GM12878 (cell line): ENCODE measurements around the gene NAALADL2. TPM values are rescaled to one million over a fixed set of nuclear protein-coding genes. Genes with fewer than 3 reads are reported as not detected.

Source experiments
- ATAC-seq: fragments of 200-7000 bp; cut with Tn5 transposase; 3 replicates; pipeline ENCODE4 v1.9.1; 2020; ENCODE audit warnings: mild to moderate bottlenecking, moderate library complexity
- BruUV-seq: library from RNA; stranded (reverse); fragments of 400-500 nt; replicated peaks from 2 replicates; lab custom pipeline; 2021; lab: Mats Ljungman, UMichigan
- CTCF ChIA-PET: fragments of 300-600 bp; sonication (Branson Sonifier 250); formaldehyde crosslinking; extraction: SDS; loops from one replicate; lab custom pipeline; 2021; ENCODE audit warnings: inconsistent platforms; lab: Yijun Ruan, JAX
- POLR2A ChIA-PET: fragments of 350-600 bp; formaldehyde crosslinking; extraction: SDS; loops from one replicate; lab custom pipeline; 2021; ENCODE audit warnings: inconsistent platforms; lab: Charles Lee
- RAD21 ChIA-PET: fragments of 300-600 bp; sonication (Branson Sonifier 250); formaldehyde crosslinking; loops from one replicate; lab custom pipeline; 2023; ENCODE audit warnings: antibody characterized with exemption; ENCODE audit not compliant: unreplicated experiment; lab: Charles Lee
- SMC1A ChIA-PET: fragments of 300-600 bp; sonication (Branson Sonifier 250); formaldehyde crosslinking; loops from one replicate; lab custom pipeline; 2023; ENCODE audit not compliant: unreplicated experiment, uncharacterized antibody; lab: Charles Lee
- DNase-seq: peaks from one replicate; pipeline ENCODE4 v3.0.0-alpha.2; 2011; ENCODE audit warnings: low read depth, low spot score
- FAIRE-seq: peaks from 3 replicates; lab custom pipeline; 2011; peaks lifted over from hg19 to GRCh38; lab: Jason Lieb, UNC
- H2AFZ ChIP-seq: 2 replicates; pipeline ENCODE4 v1.6.0; 2011; ENCODE audit warnings: low read depth, low read length, control low read depth; ENCODE audit not compliant: control insufficient read depth
- H3K27ac ChIP-seq: 2 replicates; pipeline ENCODE4 v1.5.1; 2011; ENCODE audit warnings: control low read depth; ENCODE audit not compliant: control insufficient read depth, insufficient read depth
- H3K27me3 ChIP-seq, 2 experiments: replicated peaks in 1 of 2; 2 replicates each; pipeline versions ENCODE4 v1.6.0 to v1.6.1; 2011; ENCODE audit warnings: low read length in 1 of 2; ENCODE audit not compliant: control insufficient read depth in 2 of 2, insufficient read depth in 2 of 2
- H3K36me3 ChIP-seq, 2 experiments: 2 replicates each; pipeline ENCODE4 v1.5.1; 2011; ENCODE audit warnings: low read length in 1 of 2; ENCODE audit not compliant: control insufficient read depth in 2 of 2, insufficient read depth in 2 of 2
- H3K4me1 ChIP-seq: 2 replicates; pipeline ENCODE4 v1.6.1; 2011; ENCODE audit warnings: mild to moderate bottlenecking, low read length, moderate library complexity, mixed read lengths; ENCODE audit not compliant: control insufficient read depth, insufficient read depth
- H3K4me2 ChIP-seq: 2 replicates; pipeline ENCODE4 v1.6.0; 2011; ENCODE audit warnings: control low read depth; ENCODE audit not compliant: control insufficient read depth, insufficient read depth
- H3K4me3 ChIP-seq: fragments of 200-600 bp; sonication (generic); 2 replicates; pipeline ENCODE4 v1.5.1; 2016
- H3K79me2 ChIP-seq: 2 replicates; pipeline ENCODE4 v1.6.0; 2011; ENCODE audit warnings: low read length; ENCODE audit not compliant: control insufficient read depth, insufficient read depth
- H3K9ac ChIP-seq: 2 replicates; pipeline ENCODE4 v1.8.0; 2011; ENCODE audit warnings: low read length, control low read depth, mixed read lengths; ENCODE audit not compliant: control insufficient read depth, insufficient read depth
- H3K9me3 ChIP-seq: replicated peaks from 3 replicates; pipeline ENCODE4 v1.5.1; 2011; ENCODE audit warnings: mild to moderate bottlenecking, low read length; ENCODE audit not compliant: control insufficient read depth, insufficient read depth
- H4K20me1 ChIP-seq: 2 replicates; pipeline ENCODE4 v1.6.0; 2011; ENCODE audit not compliant: control insufficient read depth, insufficient read depth
- CHD1 ChIP-seq: IDR thresholded peaks from 2 replicates; pipeline ENCODE4 v1.6.1; 2012; ENCODE audit warnings: low read depth, low read length, improper control_type of control experiment
- ELK1 ChIP-seq: IDR thresholded peaks from 2 replicates; pipeline ENCODE4 v1.6.1; 2012; ENCODE audit warnings: low read depth, low read length, improper control_type of control experiment
- HDAC2 ChIP-seq: fragments of 200-600 bp; sonication (generic); IDR thresholded peaks from 2 replicates; pipeline ENCODE4 v1.6.1; 2017
- NFXL1 ChIP-seq: fragments of 450-650 bp; IDR thresholded peaks from 2 replicates; pipeline ENCODE4 v1.6.1; 2017; ENCODE audit warnings: antibody characterized with exemption, mild to moderate bottlenecking, borderline replicate concordance
- PKNOX1 ChIP-seq: fragments of 450-650 bp; IDR thresholded peaks from 2 replicates; pipeline ENCODE4 v1.6.1; 2016; ENCODE audit warnings: mild to moderate bottlenecking
- RAD21 ChIP-seq: IDR thresholded peaks from 2 replicates; pipeline ENCODE4 v1.6.1; 2011; ENCODE audit warnings: mild to moderate bottlenecking, low read depth, low read length, moderate library complexity; ENCODE audit not compliant: insufficient read depth
- SUPT20H ChIP-seq: IDR thresholded peaks from 2 replicates; pipeline ENCODE4 v1.6.1; 2011; ENCODE audit warnings: low read depth, mild to moderate bottlenecking, low read length, moderate library complexity, borderline replicate concordance; ENCODE audit not compliant: control insufficient read depth
- WGBS: methylation state at CpG from one replicate; pipeline ENCODE4 v1.1.6; 2016; ENCODE audit warnings: low lambda C conversion rate; ENCODE audit not compliant: insufficient replicate concordance, insufficient coverage; ENCODE audit errors: missing lambda C conversion rate; 5-methylcytosine and 5-hydroxymethylcytosine counted together
- in situ Hi-C: fragments of 300-500 bp; cut with MboI; formaldehyde crosslinking; loops from 9 replicates; pipeline ENCODE4 v1.14.3; 2018; ENCODE audit warnings: mixed read lengths
- intact Hi-C: fragments of 100-400 bp; cut with micrococcal nuclease; formaldehyde crosslinking; loops from one replicate; pipeline ENCODE4 v1.14.2; 2022; ENCODE audit not compliant: unreplicated experiment
- polyA plus RNA-seq, 11 experiments: library from polyadenylated mRNA; depleted of rRNA in 4 of 11; unstranded in 6 of 11; stranded (reverse) in 5 of 11; fragments of >200 nt; fragmentation: Nextera tagmentation in 4 of 11; fragmentation: Illumina TruSeq in 1 of 11; extraction: Ambion mirVana in 4 of 11; extraction: Trizol in 1 of 11; gene quantifications; 1 replicate in 1 of 11; 2 replicates in 10 of 11; pipeline versions ENCODE4 v1.2.1 to v1.2.3, GENCODE V29; 2011 to 2016; ENCODE audit warnings: inconsistent platforms in 2 of 11, missing spikeins in 2 of 11, low read depth in 1 of 11
- total RNA-seq, 4 experiments: library from RNA; depleted of rRNA in 3 of 4; stranded (reverse); fragments of >200 nt in 3 of 4; fragmentation: Illumina TruSeq in 1 of 4; extraction: Trizol in 1 of 4; gene quantifications; 2 replicates each; pipeline versions ENCODE4 v1.2.1 to v1.2.3, GENCODE V29; 2013 to 2021
- TF ChIP-seq, protein P1 (sequence below): fragments of 150-350 bp; IDR thresholded peaks from 2 replicates; pipeline ENCODE4 v1.6.1; 2014; ENCODE audit warnings: mild to moderate bottlenecking, low read depth, low read length
- TF ChIP-seq, protein P2 (sequence below), 3 experiments: IDR thresholded peaks in 2 of 3; conservative IDR thresholded peaks in 1 of 3; 2 replicates each; pipeline ENCODE4 v1.5.1; 2011; ENCODE audit warnings: low read depth in 3 of 3, low read length in 3 of 3, mild to moderate bottlenecking in 3 of 3, control low read depth in 2 of 3, moderate library complexity in 2 of 3, inconsistent platforms in 1 of 3, mixed read lengths in 1 of 3; ENCODE audit not compliant: control insufficient read depth in 2 of 3, insufficient read depth in 1 of 3; ENCODE audit errors: extremely low read depth in 1 of 3

NAALADL2 gene
- total and polyA plus RNA-seq, 10 of the 15 experiments (the other 5 are each of a cell fraction or from before 2014, with no cell fraction given), result 0.06 to 10.8 (median 0.46) TPM

- TF ChIP-seq, protein P1, sequence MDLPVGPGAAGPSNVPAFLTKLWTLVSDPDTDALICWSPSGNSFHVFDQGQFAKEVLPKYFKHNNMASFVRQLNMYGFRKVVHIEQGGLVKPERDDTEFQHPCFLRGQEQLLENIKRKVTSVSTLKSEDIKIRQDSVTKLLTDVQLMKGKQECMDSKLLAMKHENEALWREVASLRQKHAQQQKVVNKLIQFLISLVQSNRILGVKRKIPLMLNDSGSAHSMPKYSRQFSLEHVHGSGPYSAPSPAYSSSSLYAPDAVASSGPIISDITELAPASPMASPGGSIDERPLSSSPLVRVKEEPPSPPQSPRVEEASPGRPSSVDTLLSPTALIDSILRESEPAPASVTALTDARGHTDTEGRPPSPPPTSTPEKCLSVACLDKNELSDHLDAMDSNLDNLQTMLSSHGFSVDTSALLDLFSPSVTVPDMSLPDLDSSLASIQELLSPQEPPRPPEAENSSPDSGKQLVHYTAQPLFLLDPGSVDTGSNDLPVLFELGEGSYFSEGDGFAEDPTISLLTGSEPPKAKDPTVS, result no peak
- no peak for TF ChIP-seq HDAC2
- TF ChIP-seq, all 136 proteins: peak for 0
These were observed 622 bp downstream of the NAALADL2 start (continued) for GRCh38 chr3:174859756-174860155.

GRCh38 chr3:174862101-174862500, 3.0 kb downstream of the NAALADL2 start:
- H3K4me1 ChIP-seq, result no peaks in the 10 kb centered on the region
- no peak for TF ChIP-seq NFXL1
- TF ChIP-seq RAD21, result peak; percentile 43; the same call in 1 of the 2 replicates
- no peak for TF ChIP-seq CHD1
- TF ChIP-seq SUPT20H, result no peak
- peak; percentile 9; the same call in 1 of the 2 replicates for TF ChIP-seq PKNOX1
- TF ChIP-seq, protein P2, sequence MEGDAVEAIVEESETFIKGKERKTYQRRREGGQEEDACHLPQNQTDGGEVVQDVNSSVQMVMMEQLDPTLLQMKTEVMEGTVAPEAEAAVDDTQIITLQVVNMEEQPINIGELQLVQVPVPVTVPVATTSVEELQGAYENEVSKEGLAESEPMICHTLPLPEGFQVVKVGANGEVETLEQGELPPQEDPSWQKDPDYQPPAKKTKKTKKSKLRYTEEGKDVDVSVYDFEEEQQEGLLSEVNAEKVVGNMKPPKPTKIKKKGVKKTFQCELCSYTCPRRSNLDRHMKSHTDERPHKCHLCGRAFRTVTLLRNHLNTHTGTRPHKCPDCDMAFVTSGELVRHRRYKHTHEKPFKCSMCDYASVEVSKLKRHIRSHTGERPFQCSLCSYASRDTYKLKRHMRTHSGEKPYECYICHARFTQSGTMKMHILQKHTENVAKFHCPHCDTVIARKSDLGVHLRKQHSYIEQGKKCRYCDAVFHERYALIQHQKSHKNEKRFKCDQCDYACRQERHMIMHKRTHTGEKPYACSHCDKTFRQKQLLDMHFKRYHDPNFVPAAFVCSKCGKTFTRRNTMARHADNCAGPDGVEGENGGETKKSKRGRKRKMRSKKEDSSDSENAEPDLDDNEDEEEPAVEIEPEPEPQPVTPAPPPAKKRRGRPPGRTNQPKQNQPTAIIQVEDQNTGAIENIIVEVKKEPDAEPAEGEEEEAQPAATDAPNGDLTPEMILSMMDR (IDR thresholded peaks at IDR 0.05 in 2 of 3, conservative IDR thresholded peaks at IDR 0.05 in 1 of 3; ENCODE audit: control insufficient read depth in 2 of 3, extremely low read depth in 1 of 3, insufficient read depth in 1 of 3, low read depth in 3 of 3, low read length in 3 of 3), result peak in 2 of 3 experiments; percentile 16 to 33; a peak in 2 of 6 replicates
- TF ChIP-seq ELK1, result no peak
- TF ChIP-seq, all 136 proteins: peak for 3
- Histone ChIP-seq H2AFZ (no peak overlapping the region), H3K79me2 (no peaks in the 10 kb centered on the region), H4K20me1 (no peaks in the 10 kb centered on the region), H3K36me3 (no peaks in the 10 kb centered on the region), H3K9me3 (no peaks in the 10 kb centered on the region), H3K27ac (no peak overlapping the region), H3K9ac (no peak overlapping the region), H3K4me2 (no peak overlapping the region), H3K4me3 (no peak overlapping the region), H3K27me3 (no peaks in the 10 kb centered on the region)
- 2% methylated on average over 3 of the region's 3 CpGs for WGBS
- DNase-seq (no peak), FAIRE-seq (no peak), ATAC-seq (peak; percentile 36; the same call in 2 of the 3 replicates)
- intact Hi-C loops, result loop anchor here (10.0 kb wide), 1 partner anchor 1083 kb away; no protein-coding TSS in a partner anchor
- POLR2A ChIA-PET, result no interaction called here
- SMC1A ChIA-PET, result no interaction called here
- BruUV-seq, result no TSS peak
- in situ Hi-C loops, result no loop called here
- RAD21 ChIA-PET, result interaction anchor here (0.6 to 2.0 kb wide), 2 partner anchors 30 to 1079 kb away, joined by 4 read pairs; no protein-coding TSS in a partner anchor
- CTCF ChIA-PET, result interaction anchor here (1.4 kb wide), 1 partner anchor 55 kb away, joined by 4 read pairs; no protein-coding TSS in a partner anchor
